ENCODE results near the gene BBS10. TPM values are rescaled to one million over a fixed set of nuclear protein-coding genes. Genes with fewer than 3 reads are reported as not detected.

Gene BBS10
- total and polyA plus RNA-seq, 9 of the 15 experiments (the other 6 are each of a cell fraction or from before 2014, with no cell fraction given), result 2.3 to 14.9 (median 5.9) TPM

DNA sequence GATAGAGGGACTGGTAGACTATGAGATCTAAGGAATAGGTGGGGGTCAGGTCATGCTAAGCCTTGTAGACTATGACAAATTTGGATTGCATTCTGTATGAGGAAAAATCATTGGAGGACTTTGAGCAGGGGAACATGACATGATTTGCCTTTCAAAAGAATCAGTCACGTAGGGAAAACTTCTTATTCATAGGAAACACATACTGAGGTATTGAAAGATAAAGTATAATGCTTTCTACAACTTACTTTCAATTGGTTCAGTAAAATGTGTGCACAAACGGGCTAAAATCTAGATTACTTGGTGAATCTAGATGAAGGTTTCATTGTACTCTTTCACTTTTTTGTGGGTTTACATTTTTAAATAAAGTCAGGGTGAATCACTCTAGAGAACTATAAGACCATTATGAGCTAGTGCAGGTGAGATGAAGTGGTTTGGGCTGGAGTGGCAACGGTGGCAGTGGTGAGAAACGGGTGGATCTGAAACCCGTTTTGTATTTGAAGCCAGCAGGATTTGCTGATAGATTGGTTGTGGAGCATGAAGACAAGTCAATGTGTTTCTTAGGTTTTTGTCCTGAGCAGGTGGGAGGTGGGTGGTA is 6.7 kb downstream of the BBS10 start:
- Histone ChIP-seq H3K9me3 (replicated peaks; ENCODE audit: control insufficient read depth, insufficient read depth, low read depth, low read length) (no peaks in the 10 kb centered on the region), H3K4me2 (ENCODE audit: insufficient read depth, low read length) (no peak overlapping the region), H3K4me3 (no peak overlapping the region), H3K79me2 (ENCODE audit: control insufficient read depth, insufficient read depth, low read length) (no peaks in the 10 kb centered on the region), H3K4me1 (replicated peaks in 1 of 2; ENCODE audit: control insufficient read depth in 2 of 2, insufficient read depth in 2 of 2, low read length in 2 of 2) (peaks cover 0 to 23% of the 10 kb centered on the region in 2 experiments; a peak in 2 of 5 replicates), H3K9ac (ENCODE audit: insufficient read depth in 1 of 2, low read depth in 2 of 2, low read length in 2 of 2) (no peak overlapping the region), H3K27me3 (ENCODE audit: control insufficient read depth in 2 of 2, insufficient read depth in 2 of 2, low read length in 2 of 2) (no peaks in the 10 kb centered on the region), H3K36me3 (ENCODE audit: control insufficient read depth, insufficient read depth, low read length) (no peaks in the 10 kb centered on the region), H3K27ac (ENCODE audit: extremely low read depth, low read depth, low read length) (no peak overlapping the region), H2AFZ (ENCODE audit: low read depth, low read length) (peak overlapping the region; percentile 26), H3K9me1 (ENCODE audit: control insufficient read depth, insufficient read depth, low read length) (no peaks in the 10 kb centered on the region), H4K20me1 (replicated peaks; ENCODE audit: control insufficient read depth, insufficient read depth, low read length) (no peaks in the 10 kb centered on the region)
- intact Hi-C loops (cut with micrococcal nuclease), result loop anchor here (10.0 kb wide), 1 partner anchor 857 kb away; the partner anchor contains the start of gene GLIPR1
- FAIRE-seq (no peak), ATAC-seq (no peak; the same call in 2 of the 3 replicates), DNase-seq (ENCODE audit: extremely low read depth in 1 of 4, low spot score in 3 of 4) (no peak)
- ChIA-PET CTCF (ENCODE audit: low intra/inter-chr PET ratio) (no interaction called here), POLR2A (no interaction called here)
- in situ Hi-C loops (cut with MboI), result loop anchor here (10.0 kb wide), 3 partner anchors 187 to 1017 kb away; no protein-coding TSS in a partner anchor
- BruUV-seq (replicated peaks), result no TSS peak
- WGBS (ENCODE audit: insufficient coverage, low coverage, missing lambda C conversion rate), result 24% methylated on average over 5 of the region's 5 CpGs
- no peak for TF ChIP-seq HOXB6 (CRISPR knock-in tag; IDR thresholded peaks at IDR 0.05; ENCODE audit: borderline replicate concordance)
- TF ChIP-seq BRF1 (IDR thresholded peaks at IDR 0.05; ENCODE audit: borderline replicate concordance, extremely low read depth, insufficient read length), result no peak
- TF ChIP-seq, protein P1, sequence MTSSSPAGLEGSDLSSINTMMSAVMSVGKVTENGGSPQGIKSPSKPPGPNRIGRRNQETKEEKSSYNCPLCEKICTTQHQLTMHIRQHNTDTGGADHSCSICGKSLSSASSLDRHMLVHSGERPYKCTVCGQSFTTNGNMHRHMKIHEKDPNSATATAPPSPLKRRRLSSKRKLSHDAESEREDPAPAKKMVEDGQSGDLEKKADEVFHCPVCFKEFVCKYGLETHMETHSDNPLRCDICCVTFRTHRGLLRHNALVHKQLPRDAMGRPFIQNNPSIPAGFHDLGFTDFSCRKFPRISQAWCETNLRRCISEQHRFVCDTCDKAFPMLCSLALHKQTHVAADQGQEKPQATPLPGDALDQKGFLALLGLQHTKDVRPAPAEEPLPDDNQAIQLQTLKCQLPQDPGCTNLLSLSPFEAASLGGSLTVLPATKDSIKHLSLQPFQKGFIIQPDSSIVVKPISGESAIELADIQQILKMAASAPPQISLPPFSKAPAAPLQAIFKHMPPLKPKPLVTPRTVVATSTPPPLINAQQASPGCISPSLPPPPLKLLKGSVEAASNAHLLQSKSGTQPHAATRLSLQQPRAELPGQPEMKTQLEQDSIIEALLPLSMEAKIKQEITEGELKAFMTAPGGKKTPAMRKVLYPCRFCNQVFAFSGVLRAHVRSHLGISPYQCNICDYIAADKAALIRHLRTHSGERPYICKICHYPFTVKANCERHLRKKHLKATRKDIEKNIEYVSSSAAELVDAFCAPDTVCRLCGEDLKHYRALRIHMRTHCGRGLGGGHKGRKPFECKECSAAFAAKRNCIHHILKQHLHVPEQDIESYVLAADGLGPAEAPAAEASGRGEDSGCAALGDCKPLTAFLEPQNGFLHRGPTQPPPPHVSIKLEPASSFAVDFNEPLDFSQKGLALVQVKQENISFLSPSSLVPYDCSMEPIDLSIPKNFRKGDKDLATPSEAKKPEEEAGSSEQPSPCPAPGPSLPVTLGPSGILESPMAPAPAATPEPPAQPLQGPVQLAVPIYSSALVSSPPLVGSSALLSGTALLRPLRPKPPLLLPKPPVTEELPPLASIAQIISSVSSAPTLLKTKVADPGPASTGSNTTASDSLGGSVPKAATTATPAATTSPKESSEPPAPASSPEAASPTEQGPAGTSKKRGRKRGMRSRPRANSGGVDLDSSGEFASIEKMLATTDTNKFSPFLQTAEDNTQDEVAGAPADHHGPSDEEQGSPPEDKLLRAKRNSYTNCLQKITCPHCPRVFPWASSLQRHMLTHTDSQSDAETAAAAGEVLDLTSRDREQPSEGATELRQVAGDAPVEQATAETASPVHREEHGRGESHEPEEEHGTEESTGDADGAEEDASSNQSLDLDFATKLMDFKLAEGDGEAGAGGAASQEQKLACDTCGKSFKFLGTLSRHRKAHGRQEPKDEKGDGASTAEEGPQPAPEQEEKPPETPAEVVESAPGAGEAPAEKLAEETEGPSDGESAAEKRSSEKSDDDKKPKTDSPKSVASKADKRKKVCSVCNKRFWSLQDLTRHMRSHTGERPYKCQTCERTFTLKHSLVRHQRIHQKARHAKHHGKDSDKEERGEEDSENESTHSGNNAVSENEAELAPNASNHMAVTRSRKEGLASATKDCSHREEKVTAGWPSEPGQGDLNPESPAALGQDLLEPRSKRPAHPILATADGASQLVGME (CRISPR knock-in tag; IDR thresholded peaks at IDR 0.05), result no peak
- TF ChIP-seq, protein P2, sequence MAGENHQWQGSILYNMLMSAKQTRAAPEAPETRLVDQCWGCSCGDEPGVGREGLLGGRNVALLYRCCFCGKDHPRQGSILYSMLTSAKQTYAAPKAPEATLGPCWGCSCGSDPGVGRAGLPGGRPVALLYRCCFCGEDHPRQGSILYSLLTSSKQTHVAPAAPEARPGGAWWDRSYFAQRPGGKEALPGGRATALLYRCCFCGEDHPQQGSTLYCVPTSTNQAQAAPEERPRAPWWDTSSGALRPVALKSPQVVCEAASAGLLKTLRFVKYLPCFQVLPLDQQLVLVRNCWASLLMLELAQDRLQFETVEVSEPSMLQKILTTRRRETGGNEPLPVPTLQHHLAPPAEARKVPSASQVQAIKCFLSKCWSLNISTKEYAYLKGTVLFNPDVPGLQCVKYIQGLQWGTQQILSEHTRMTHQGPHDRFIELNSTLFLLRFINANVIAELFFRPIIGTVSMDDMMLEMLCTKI (IDR thresholded peaks at IDR 0.05; ENCODE audit: partially characterized antibody), result no peak
- TF ChIP-seq NR2C2 (CRISPR knock-in tag; IDR thresholded peaks at IDR 0.05), result no peak
- no peak for TF ChIP-seq NR2C2 (tag; IDR thresholded peaks at IDR 0.05)
